ENCODE measurements around the gene NUDT14.

Gene NUDT14

DNA sequence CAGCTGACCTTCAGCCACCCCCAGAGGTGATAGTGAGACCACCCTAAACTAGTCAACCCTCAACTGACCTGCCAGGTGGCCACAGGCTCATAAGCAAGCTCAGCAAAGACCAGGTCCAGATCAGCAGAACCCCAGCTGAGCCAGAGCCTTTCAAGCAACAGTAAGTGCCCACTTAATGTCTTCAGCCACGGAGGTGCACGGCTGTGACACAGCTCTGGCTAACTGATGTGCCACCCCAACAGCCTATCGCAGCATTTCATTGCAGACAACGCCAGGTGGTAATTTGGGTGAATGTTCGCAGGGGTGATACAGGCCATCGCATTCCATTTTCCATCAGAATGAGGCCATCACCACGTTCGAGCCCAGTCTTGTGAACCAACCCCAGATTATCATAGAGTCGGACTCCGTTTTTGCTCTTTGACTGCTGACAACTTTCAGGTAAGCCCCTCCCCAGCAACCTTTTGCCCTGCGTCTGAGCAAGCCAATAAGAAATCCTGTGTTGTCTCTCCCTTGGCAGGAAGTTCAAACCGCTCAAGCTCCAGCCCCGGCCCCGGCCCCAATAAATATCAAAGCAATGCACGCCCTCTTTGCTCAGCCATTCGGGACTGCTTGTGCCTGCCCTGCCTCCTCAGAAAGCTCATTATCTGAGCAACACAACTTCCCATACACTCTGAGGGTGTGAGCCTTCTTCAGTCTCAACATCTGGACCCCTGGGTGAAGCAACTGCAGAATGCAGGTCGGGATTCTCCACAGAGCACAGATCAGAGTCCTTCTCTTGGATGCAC, 56.9 kb downstream of the NUDT14 start:
- peaks cover 5% of the 10 kb centered on the region for H3K9me3 ChIP-seq (ENCODE audit: control insufficient read depth, insufficient read depth, low read length)
- H3K36me3 ChIP-seq (ENCODE audit: control insufficient read depth, insufficient read depth, low read length), result no peaks in the 10 kb centered on the region
- no peak overlapping the region for H3K4me3 ChIP-seq (ENCODE audit: low read depth, low read length)
- no peaks in the 10 kb centered on the region for H3K4me1 ChIP-seq (ENCODE audit: control insufficient read depth, insufficient read depth, low read length)
- H3K27me3 ChIP-seq (ENCODE audit: control insufficient read depth, insufficient read depth, low read length), result no peaks in the 10 kb centered on the region
- no peak overlapping the region for H3K9ac ChIP-seq (ENCODE audit: low read depth, low read length)

DNA sequence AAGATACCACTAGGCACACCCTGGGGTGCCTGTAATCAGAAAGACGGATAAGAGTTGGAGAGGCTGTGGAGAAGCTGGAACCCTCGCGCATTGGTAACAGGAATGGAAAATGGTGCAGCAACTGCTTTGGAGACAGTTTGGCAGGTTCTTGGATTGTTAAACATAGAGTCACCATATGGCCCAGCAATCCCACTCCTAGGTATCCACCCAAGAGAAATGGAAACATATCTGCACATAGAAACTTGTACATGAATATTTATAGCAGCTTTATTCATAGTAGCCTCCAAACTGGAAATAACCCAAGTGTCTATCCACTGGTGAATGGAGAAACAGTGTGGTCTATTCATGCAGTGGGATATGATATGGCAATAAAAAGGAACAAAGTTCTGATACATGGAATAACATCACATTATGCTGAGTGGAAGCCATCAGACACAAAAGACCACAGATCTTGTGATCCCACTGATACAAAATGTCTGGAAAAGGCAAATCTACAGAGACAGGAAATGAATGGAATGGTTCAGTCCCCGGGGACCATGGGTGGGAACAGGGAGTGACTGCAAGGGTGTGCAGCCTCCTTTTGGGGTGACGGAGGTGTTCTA, 57.9 kb downstream of the NUDT14 start:
- H3K27me3 ChIP-seq (ENCODE audit: control insufficient read depth, insufficient read depth, low read length), result no peaks in the 10 kb centered on the region
- no peaks in the 10 kb centered on the region for H3K4me1 ChIP-seq (ENCODE audit: control insufficient read depth, insufficient read depth, low read length)

More for the DNA sequence above, 57.9 kb downstream of the NUDT14 start:
- Histone ChIP-seq H3K9ac (ENCODE audit: low read depth, low read length) (no peak overlapping the region), H3K9me3 (ENCODE audit: control insufficient read depth, insufficient read depth, low read length) (peaks cover 5% of the 10 kb centered on the region), H3K4me3 (ENCODE audit: low read depth, low read length) (no peak overlapping the region), H3K36me3 (ENCODE audit: control insufficient read depth, insufficient read depth, low read length) (no peaks in the 10 kb centered on the region)

Data from iPS-15b (cell line).